NCI-H2196 (cell line): ENCODE results near the gene PGR.
A peak's percentile ranks its signal among the peaks of the same experiment; 100 is the strongest.

Experiments
- DNase-seq: peaks from one replicate; lab custom pipeline; 2025; ENCODE audit not compliant: unreplicated experiment; lab: John Stamatoyannopoulos, UW

The PGR gene

GRCh38 chr11:101129203-101129943, at the start of gene PGR:
PGR (minus strand) TSS chr11:101129813; CDS start chr11:101129070, 743 bp downstream.
- DNase-seq, result no peak

GRCh38 chr11:101176381-101176780, 46.8 kb upstream of the PGR start:
- DNase-seq, result no peak

- no peak for DNase-seq
These were observed 40.3 kb upstream of the PGR start for GRCh38 chr11:101169944-101170343.

- no peak for DNase-seq
These were observed 36.4 kb upstream of the PGR start for GRCh38 chr11:101166038-101166437.

- no peak for DNase-seq
These were observed 28.5 kb upstream of the PGR start for GRCh38 chr11:101158119-101158518.

- no peak for DNase-seq
These were observed 8.8 kb upstream of the PGR start for GRCh38 chr11:101138245-101138930.

- DNase-seq, result no peak
These were observed 3.6 kb upstream of the PGR start for GRCh38 chr11:101133190-101133589.

- DNase-seq, result no peak
These were observed 926 bp downstream of the PGR start for GRCh38 chr11:101128571-101129202.

GRCh38 chr11:101127699-101128570, 1.7 kb downstream of the PGR start:
- DNase-seq, result no peak

GRCh38 chr11:101127197-101127698, 2.4 kb downstream of the PGR start:
- no peak for DNase-seq

GRCh38 chr11:101126551-101127196, 2.9 kb downstream of the PGR start:
- no peak for DNase-seq

- DNase-seq, result no peak
These were observed 13.9 kb downstream of the PGR start for GRCh38 chr11:101115671-101116160.

GRCh38 chr11:101113540-101113939, 16.1 kb downstream of the PGR start:
- no peak for DNase-seq

- DNase-seq, result no peak
These were observed 24.9 kb downstream of the PGR start for GRCh38 chr11:101104716-101105115.

- DNase-seq, result no peak
These were observed 26.2 kb downstream of the PGR start for GRCh38 chr11:101103433-101103832.

GRCh38 chr11:101100601-101101000, 29.0 kb downstream of the PGR start:
- DNase-seq, result no peak

- no peak for DNase-seq
These were observed 33.4 kb downstream of the PGR start for GRCh38 chr11:101096036-101096704.

- DNase-seq, result peak; percentile 56
These were observed 37.8 kb downstream of the PGR start for GRCh38 chr11:101091781-101092180.

- no peak for DNase-seq
These were observed 38.8 kb downstream of the PGR start for GRCh38 chr11:101090679-101091270.
